ENCODE measurements around the gene USP19.

DNA sequence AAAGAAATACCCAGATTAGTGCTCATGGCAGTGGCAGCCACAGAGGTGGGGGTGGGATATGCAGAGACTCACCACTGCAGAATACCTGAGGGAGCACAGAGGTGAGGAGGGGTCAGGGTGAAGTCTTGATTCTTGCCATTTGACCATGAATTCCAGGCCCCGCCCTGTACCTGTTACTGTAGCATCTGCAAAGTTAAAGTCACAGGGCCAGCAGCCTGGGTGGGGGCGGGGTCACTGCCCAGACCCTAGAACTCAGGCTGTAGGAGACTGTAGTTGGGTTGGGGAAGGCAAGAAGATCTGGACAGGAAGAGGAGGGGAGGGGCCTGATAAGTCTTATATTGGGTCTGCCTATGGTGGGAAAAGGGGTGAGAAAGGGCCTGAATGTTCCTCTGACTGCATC lies 31.0 kb upstream of the USP19 start:
- no peak for TF ChIP-seq TCF12 (IDR thresholded peaks at IDR 0.05; ENCODE audit: low read depth)
- TF ChIP-seq, protein P1, sequence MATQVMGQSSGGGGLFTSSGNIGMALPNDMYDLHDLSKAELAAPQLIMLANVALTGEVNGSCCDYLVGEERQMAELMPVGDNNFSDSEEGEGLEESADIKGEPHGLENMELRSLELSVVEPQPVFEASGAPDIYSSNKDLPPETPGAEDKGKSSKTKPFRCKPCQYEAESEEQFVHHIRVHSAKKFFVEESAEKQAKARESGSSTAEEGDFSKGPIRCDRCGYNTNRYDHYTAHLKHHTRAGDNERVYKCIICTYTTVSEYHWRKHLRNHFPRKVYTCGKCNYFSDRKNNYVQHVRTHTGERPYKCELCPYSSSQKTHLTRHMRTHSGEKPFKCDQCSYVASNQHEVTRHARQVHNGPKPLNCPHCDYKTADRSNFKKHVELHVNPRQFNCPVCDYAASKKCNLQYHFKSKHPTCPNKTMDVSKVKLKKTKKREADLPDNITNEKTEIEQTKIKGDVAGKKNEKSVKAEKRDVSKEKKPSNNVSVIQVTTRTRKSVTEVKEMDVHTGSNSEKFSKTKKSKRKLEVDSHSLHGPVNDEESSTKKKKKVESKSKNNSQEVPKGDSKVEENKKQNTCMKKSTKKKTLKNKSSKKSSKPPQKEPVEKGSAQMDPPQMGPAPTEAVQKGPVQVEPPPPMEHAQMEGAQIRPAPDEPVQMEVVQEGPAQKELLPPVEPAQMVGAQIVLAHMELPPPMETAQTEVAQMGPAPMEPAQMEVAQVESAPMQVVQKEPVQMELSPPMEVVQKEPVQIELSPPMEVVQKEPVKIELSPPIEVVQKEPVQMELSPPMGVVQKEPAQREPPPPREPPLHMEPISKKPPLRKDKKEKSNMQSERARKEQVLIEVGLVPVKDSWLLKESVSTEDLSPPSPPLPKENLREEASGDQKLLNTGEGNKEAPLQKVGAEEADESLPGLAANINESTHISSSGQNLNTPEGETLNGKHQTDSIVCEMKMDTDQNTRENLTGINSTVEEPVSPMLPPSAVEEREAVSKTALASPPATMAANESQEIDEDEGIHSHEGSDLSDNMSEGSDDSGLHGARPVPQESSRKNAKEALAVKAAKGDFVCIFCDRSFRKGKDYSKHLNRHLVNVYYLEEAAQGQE (IDR thresholded peaks at IDR 0.05; ENCODE audit: low read depth) = no peak

Data from Ishikawa (cell line).